AG09309 (cell line): ENCODE results near the gene RCSD1.

Source experiments
- DNase-seq: peaks from one replicate; pipeline ENCODE4 v3.0.0-alpha.2; 2010; ENCODE audit warnings: low read depth
- H3K4me3 ChIP-seq: 2 replicates; pipeline ENCODE4 v1.5.1; 2011; ENCODE audit warnings: mild to moderate bottlenecking, low read depth, low read length, moderate library complexity; ENCODE audit not compliant: control insufficient read depth
- CTCF ChIP-seq: IDR thresholded peaks from 2 replicates; pipeline ENCODE4 v1.5.1; 2011; ENCODE audit warnings: mild to moderate bottlenecking, low read depth, low read length, inconsistent platforms; ENCODE audit not compliant: insufficient read depth, control insufficient read depth; ENCODE audit errors: missing control alignments

Gene RCSD1

GRCh38 chr1:167631936-167632614 lies 2.0 kb downstream of the RCSD1 start:
- DNase-seq, result no peak
- TF ChIP-seq CTCF, result no peak
- no peak overlapping the region for H3K4me3 ChIP-seq

- no peak overlapping the region for H3K4me3 ChIP-seq
- TF ChIP-seq CTCF, result no peak
- no peak for DNase-seq
Observed at GRCh38 chr1:167633258-167633944, 3.4 kb downstream of the RCSD1 start.

- no peak for TF ChIP-seq CTCF
- DNase-seq, result no peak
- H3K4me3 ChIP-seq, result no peak overlapping the region
Observed at GRCh38 chr1:167634435-167634834, 4.4 kb downstream of the RCSD1 start.

GRCh38 chr1:167635156-167635648 lies 5.2 kb downstream of the RCSD1 start:
- no peak for DNase-seq
- TF ChIP-seq CTCF, result no peak
- no peak overlapping the region for H3K4me3 ChIP-seq

- H3K4me3 ChIP-seq, result no peak overlapping the region
- TF ChIP-seq CTCF, result no peak
Observed at GRCh38 chr1:167635941-167636340, 5.9 kb downstream of the RCSD1 start.

GRCh38 chr1:167638064-167638463 lies 8.0 kb downstream of the RCSD1 start:
- DNase-seq, result no peak
- no peak for TF ChIP-seq CTCF
- H3K4me3 ChIP-seq, result no peak overlapping the region

More at GRCh38 chr1:167635941-167636340, 5.9 kb downstream of the RCSD1 start:
- DNase-seq, result no peak

GRCh38 chr1:167640051-167640450 lies 10.0 kb downstream of the RCSD1 start:
- H3K4me3 ChIP-seq, result no peak overlapping the region
- no peak for TF ChIP-seq CTCF
- no peak for DNase-seq
